Esophagus squamous epithelium (tissue), 5 donors: ENCODE results near the gene ATP10A. TPM values are rescaled to one million over a fixed set of nuclear protein-coding genes. Genes with fewer than 3 reads are reported as not detected.

Source experiments
- DNase-seq: peaks from one replicate; lab custom pipeline; 2025; lab: John Stamatoyannopoulos, UW
- H3K27ac ChIP-seq, 4 donors: fragments of 200-600 bp; sonication (generic); one replicate each; pipeline ENCODE4 v1.5.1; 2016 to 2019; ENCODE audit warnings: mild to moderate bottlenecking in 1 of 4
- H3K27me3 ChIP-seq, 4 donors: fragments of 200-600 bp; sonication (generic); 1 replicate in 3 of 4; 2 replicates in 1 of 4; pipeline versions ENCODE4 v1.5.1 to v1.6.0; 2017 to 2021; ENCODE audit warnings: antibody characterized with exemption in 1 of 4
- H3K36me3 ChIP-seq, 3 donors: fragments of 200-600 bp; sonication (generic); one replicate each; pipeline ENCODE4 v1.5.1; 2016 to 2019
- H3K4me1 ChIP-seq, 3 donors: fragments of 200-600 bp; sonication (generic); one replicate each; pipeline ENCODE4 v1.5.1; 2017 to 2019
- H3K4me3 ChIP-seq, 4 donors: fragments of 200-600 bp; sonication (generic); 1 replicate in 3 of 4; 2 replicates in 1 of 4; pipeline ENCODE4 v1.5.1; 2016 to 2019; ENCODE audit warnings: mild to moderate bottlenecking in 2 of 4, moderate library complexity in 1 of 4
- H3K9me3 ChIP-seq, 3 donors: fragments of 200-600 bp; sonication (generic); one replicate each; pipeline ENCODE4 v1.5.1; 2016 to 2019
- CTCF ChIP-seq, 6 experiments: fragments of 450-650 bp in 4 of 6; fragments of 200-600 bp in 2 of 6; sonication (generic) in 2 of 6; IDR thresholded peaks; one replicate each; pipeline ENCODE4 v1.5.1; 2016 to 2019; ENCODE audit warnings: antibody characterized with exemption in 6 of 6, mild to moderate bottlenecking in 4 of 6, moderate library complexity in 4 of 6
- POLR2A ChIP-seq, 4 donors: fragments of 450-650 bp; IDR thresholded peaks; one replicate each; pipeline ENCODE4 v1.6.1; 2017; ENCODE audit warnings: antibody characterized with exemption in 4 of 4, mild to moderate bottlenecking in 4 of 4, moderate library complexity in 3 of 4
- WGBS, 2 donors: methylation state at CpG; one replicate each; pipeline ENCODE4 v1.1.5; 2018; 5-methylcytosine and 5-hydroxymethylcytosine counted together
- intact Hi-C: fragments of 100-400 bp; cut with DNase I; formaldehyde crosslinking; loops from one replicate; pipeline ENCODE4 v1.15.0; 2022
- total RNA-seq, 4 donors: library from RNA; depleted of rRNA; stranded (reverse); fragments of >200 nt; gene quantifications; one replicate each; pipeline ENCODE4 v1.1.0, GENCODE V29; 2016
- donor health status: DM: yes; HTN: yes; CAD: no.

ATP10A gene
- total RNA-seq, 4 donors from 2014 or later: 0.88 to 6.3 (median 1.9) TPM

- Histone ChIP-seq H3K27me3 (no peaks in the 10 kb centered on the region), H3K36me3 (no peaks in the 10 kb centered on the region), H3K27ac (no peak overlapping the region), H3K4me1 (no peaks in the 10 kb centered on the region), H3K9me3 (no peaks in the 10 kb centered on the region), H3K4me3 (no peak overlapping the region)
- intact Hi-C loops: no loop called here
- WGBS, 2 donors: 83 to 96% methylated on average over 5 to 8 of the region's 21 CpGs
- no peak for DNase-seq
- TF ChIP-seq POLR2A (IDR thresholded peaks at IDR 0.05) (no peak), CTCF (IDR thresholded peaks at IDR 0.05) (no peak)
These were observed 46.2 kb upstream of the ATP10A start for GRCh38 chr15:25909325-25909724.

GRCh38 chr15:25905140-25905539, 42.0 kb upstream of the ATP10A start:
- no peaks in the 10 kb centered on the region for H3K36me3 ChIP-seq
- peaks cover 0 to 11% (median 7%) of the 10 kb centered on the region in 3 donors for H3K4me1 ChIP-seq
- no peaks in the 10 kb centered on the region for H3K27me3 ChIP-seq
- intact Hi-C loops: no loop called here
- no peak for TF ChIP-seq CTCF (IDR thresholded peaks at IDR 0.05)
- TF ChIP-seq POLR2A (IDR thresholded peaks at IDR 0.05): no peak
- H3K27ac ChIP-seq: peak overlapping the region in 1 of 4 donors; percentile 5
- 32 to 63% methylated on average over 2 of the region's 2 CpGs for WGBS, 2 donors
- H3K4me3 ChIP-seq: no peak overlapping the region
- no peaks in the 10 kb centered on the region for H3K9me3 ChIP-seq
- DNase-seq: no peak

- Histone ChIP-seq H3K9me3 (no peaks in the 10 kb centered on the region), H3K36me3 (no peaks in the 10 kb centered on the region), H3K4me3 (no peak overlapping the region), H3K27ac (no peak overlapping the region), H3K27me3 (no peaks in the 10 kb centered on the region), H3K4me1 (peaks cover 0 to 11% (median 7%) of the 10 kb centered on the region in 3 donors)
- no peak for TF ChIP-seq CTCF (IDR thresholded peaks at IDR 0.05)
- no peak for TF ChIP-seq POLR2A (IDR thresholded peaks at IDR 0.05)
- intact Hi-C loops: no loop called here
- no peak for DNase-seq
- 66 to 76% methylated on average over 9 to 10 of the region's 10 CpGs for WGBS, 2 donors
These were observed 40.0 kb upstream of the ATP10A start for GRCh38 chr15:25903024-25903581.

- H3K4me1 ChIP-seq: peaks cover 0 to 11% (median 7%) of the 10 kb centered on the region in 3 donors
- no peaks in the 10 kb centered on the region for H3K27me3 ChIP-seq
- 92 to 93% methylated on average over 9 to 14 of the region's 14 CpGs for WGBS, 2 donors
- H3K9me3 ChIP-seq: no peaks in the 10 kb centered on the region
- intact Hi-C loops: no loop called here
- H3K36me3 ChIP-seq: no peaks in the 10 kb centered on the region
- no peak overlapping the region for H3K27ac ChIP-seq
- TF ChIP-seq CTCF (IDR thresholded peaks at IDR 0.05): no peak
- no peak for TF ChIP-seq POLR2A (IDR thresholded peaks at IDR 0.05)
- no peak overlapping the region for H3K4me3 ChIP-seq
- no peak for DNase-seq
These were observed 38.9 kb upstream of the ATP10A start for GRCh38 chr15:25901811-25902605.

GRCh38 chr15:25900901-25901300, 37.8 kb upstream of the ATP10A start:
- Histone ChIP-seq H3K4me3 (no peak overlapping the region), H3K9me3 (no peaks in the 10 kb centered on the region), H3K36me3 (no peaks in the 10 kb centered on the region), H3K27ac (peak overlapping the region in 2 of 4 donors; percentile 22 to 78), H3K27me3 (no peaks in the 10 kb centered on the region), H3K4me1 (peaks cover 0 to 11% (median 7%) of the 10 kb centered on the region in 3 donors)
- 41 to 75% methylated on average over 5 of the region's 5 CpGs for WGBS, 2 donors
- no peak for DNase-seq
- intact Hi-C loops: no loop called here
- no peak for TF ChIP-seq CTCF (IDR thresholded peaks at IDR 0.05)
- TF ChIP-seq POLR2A (IDR thresholded peaks at IDR 0.05): no peak
